ENCODE measurements around the gene MTUS2. TPM values are rescaled to one million over a fixed set of nuclear protein-coding genes. Genes with fewer than 3 reads are reported as not detected.

MTUS2 gene
- total and polyA plus RNA-seq, 2 of the 8 experiments (the other 6 are each of a cell fraction or from before 2014, with no cell fraction given): 0.18 to 0.80 TPM

DNA sequence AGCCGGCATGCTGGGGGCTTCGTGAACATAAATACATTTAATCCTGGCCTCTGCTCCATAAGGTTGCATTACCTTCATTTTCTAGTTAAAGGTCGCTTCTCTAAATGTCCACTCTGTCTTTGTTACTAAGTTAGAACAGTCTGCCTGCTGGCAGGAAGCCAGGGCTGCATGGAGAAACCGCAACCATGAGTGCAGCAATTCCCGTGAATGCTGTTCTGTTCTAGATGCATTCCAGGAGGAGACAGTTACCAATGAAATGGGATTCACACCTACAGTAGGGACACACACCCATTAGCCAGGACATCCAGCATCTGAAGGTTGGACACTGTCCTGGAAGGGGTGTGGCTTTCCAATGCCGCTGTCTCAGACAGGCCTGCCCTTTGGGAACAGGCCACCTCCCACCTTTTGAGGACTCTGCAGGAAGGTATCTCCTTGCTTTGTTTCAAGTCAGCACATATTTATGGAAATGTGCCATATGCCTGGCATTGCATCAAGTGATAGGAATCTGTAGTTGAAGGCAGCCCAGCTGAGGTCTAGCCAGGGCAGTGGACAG is 645.7 kb downstream of the MTUS2 start (continued):
- TF ChIP-seq KDM1A (IDR thresholded peaks at IDR 0.05; ENCODE audit: borderline replicate concordance, low read length) (no peak), BCL11A (IDR thresholded peaks at IDR 0.05; ENCODE audit: low read depth in 2 of 2, low read length in 2 of 2) (no peak), USF2 (IDR thresholded peaks at IDR 0.05; ENCODE audit: low read length) (no peak), TEAD4 (IDR thresholded peaks at IDR 0.05; ENCODE audit: low read depth, low read length) (no peak), TBP (IDR thresholded peaks at IDR 0.05; ENCODE audit: low read depth, low read length) (no peak), CREB1 (IDR thresholded peaks at IDR 0.05) (no peak)
